Trophoblast cell (in vitro differentiated cells and primary cell): ENCODE measurements around the gene PIMREG.

Experiments
- DNase-seq, 2 donors: peaks; one replicate each; pipeline ENCODE4 v3.0.0-alpha.2; 2016
- H2AFZ ChIP-seq: 2 replicates; pipeline ENCODE4 v1.6.1; 2013; ENCODE audit warnings: low read length, moderate library complexity, mild to moderate bottlenecking; ENCODE audit not compliant: insufficient read depth, poor library complexity
- H2AK5ac ChIP-seq: 2 replicates; pipeline ENCODE4 v1.6.1; 2013; ENCODE audit warnings: mild to moderate bottlenecking, low read length
- H2BK120ac ChIP-seq: 2 replicates; pipeline ENCODE4 v1.6.1; 2013; ENCODE audit warnings: low read length, mild to moderate bottlenecking, moderate library complexity; ENCODE audit not compliant: insufficient read depth, poor library complexity
- H2BK12ac ChIP-seq: 2 replicates; pipeline ENCODE4 v1.6.1; 2013; ENCODE audit warnings: mild to moderate bottlenecking, low read length, moderate library complexity
- H2BK5ac ChIP-seq: 2 replicates; pipeline ENCODE4 v1.6.1; 2013; ENCODE audit warnings: low read length, low read depth, moderate library complexity, mild to moderate bottlenecking; ENCODE audit not compliant: poor library complexity
- H3K14ac ChIP-seq: 2 replicates; pipeline ENCODE4 v1.6.1; 2013; ENCODE audit warnings: mild to moderate bottlenecking, low read length
- H3K18ac ChIP-seq: 2 replicates; pipeline ENCODE4 v1.6.1; 2013; ENCODE audit warnings: mild to moderate bottlenecking, low read length
- H3K23ac ChIP-seq: 2 replicates; pipeline ENCODE4 v1.6.1; 2013; ENCODE audit warnings: low read length
- H3K27ac ChIP-seq: 2 replicates; pipeline ENCODE4 v1.5.1; 2013; ENCODE audit warnings: low read depth, mild to moderate bottlenecking, inconsistent platforms, low read length, moderate library complexity
- H3K27me3 ChIP-seq: 2 replicates; pipeline ENCODE4 v1.6.1; 2013; ENCODE audit warnings: inconsistent platforms, mild to moderate bottlenecking, low read length, moderate library complexity; ENCODE audit not compliant: insufficient read depth
- H3K36me3 ChIP-seq, 2 experiments: 1 replicate in 1 of 2; 2 replicates in 1 of 2; pipeline ENCODE4 v1.6.1; 2013; ENCODE audit warnings: low read length in 2 of 2, mild to moderate bottlenecking in 2 of 2, moderate library complexity in 1 of 2; ENCODE audit not compliant: insufficient read depth in 2 of 2, control insufficient read depth in 1 of 2
- H3K4ac ChIP-seq: 2 replicates; pipeline ENCODE4 v1.6.1; 2013; ENCODE audit warnings: low read depth, mild to moderate bottlenecking, low read length, moderate library complexity
- H3K4me1 ChIP-seq, 2 experiments: 1 replicate in 1 of 2; 2 replicates in 1 of 2; pipeline ENCODE4 v1.6.1; 2013; ENCODE audit warnings: low read length in 2 of 2, mild to moderate bottlenecking in 2 of 2, moderate library complexity in 1 of 2; ENCODE audit not compliant: insufficient read depth in 2 of 2, control insufficient read depth in 1 of 2
- H3K4me2 ChIP-seq: 2 replicates; pipeline ENCODE4 v1.6.1; 2013; ENCODE audit warnings: inconsistent platforms, mild to moderate bottlenecking, low read length, moderate library complexity
- H3K4me3 ChIP-seq: 2 replicates; pipeline ENCODE4 v1.5.1; 2013; ENCODE audit warnings: mild to moderate bottlenecking, low read depth, low read length, inconsistent platforms
- H3K79me1 ChIP-seq: one replicate; pipeline ENCODE4 v1.6.1; 2013; ENCODE audit warnings: low read length
- H3K79me2 ChIP-seq: 2 replicates; pipeline ENCODE4 v1.6.1; 2013; ENCODE audit warnings: low read length, mild to moderate bottlenecking; ENCODE audit not compliant: control insufficient read depth, insufficient read depth, poor library complexity
- H3K9ac ChIP-seq: 2 replicates; pipeline ENCODE4 v1.6.1; 2013; ENCODE audit warnings: mild to moderate bottlenecking, low read length
- H3K9me3 ChIP-seq: 2 replicates; pipeline ENCODE4 v1.6.1; 2013; ENCODE audit warnings: low read depth, mild to moderate bottlenecking, control low read depth, inconsistent platforms, low read length; ENCODE audit not compliant: insufficient read depth
- H4K12ac ChIP-seq: 2 replicates; pipeline ENCODE4 v1.6.1; 2013; ENCODE audit warnings: low read depth, mild to moderate bottlenecking, low read length, moderate library complexity
- H4K8ac ChIP-seq: 2 replicates; pipeline ENCODE4 v1.6.1; 2013; ENCODE audit warnings: low read depth, mild to moderate bottlenecking, low read length, moderate library complexity
- H4K91ac ChIP-seq: one replicate; pipeline ENCODE4 v1.6.1; 2013; ENCODE audit warnings: low read depth, mild to moderate bottlenecking, low read length, moderate library complexity
- WGBS: extraction: QIAGEN DNeasy Blood & Tissue Kit; methylation state at CpG from one replicate; pipeline ENCODE4 v1.1.7; 2013; ENCODE audit warnings: missing lambda C conversion rate; ENCODE audit not compliant: insufficient read length, insufficient coverage; ENCODE audit errors: extremely low coverage; 5-methylcytosine and 5-hydroxymethylcytosine counted together

PIMREG gene

DNA sequence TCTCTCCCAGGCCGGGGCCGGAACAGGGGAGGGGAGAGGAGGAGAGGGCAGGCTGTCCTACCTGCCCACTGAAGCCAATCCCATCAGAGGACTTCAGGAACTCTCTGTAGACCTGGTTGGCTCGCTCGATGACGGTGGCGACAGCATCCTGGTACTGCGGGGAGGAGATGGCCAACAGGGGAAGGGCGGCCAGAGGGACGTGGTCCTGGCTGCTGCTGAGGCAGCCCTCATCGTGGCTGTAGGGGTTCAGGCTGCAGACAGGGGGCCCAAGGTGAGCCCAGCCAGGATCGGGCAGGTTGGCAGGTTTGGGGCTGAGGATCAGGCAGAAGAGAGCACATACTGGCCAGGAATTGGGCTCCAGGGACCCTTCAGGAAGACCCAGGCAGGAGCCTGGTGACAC, 34.2 kb downstream of the PIMREG start:
- H3K27me3 ChIP-seq = no peaks in the 10 kb centered on the region
- no peak overlapping the region for H3K27ac ChIP-seq
- no peak overlapping the region for H4K12ac ChIP-seq
- no peak overlapping the region for H3K18ac ChIP-seq
- H3K4me3 ChIP-seq = no peak overlapping the region
- no peaks in the 10 kb centered on the region for H3K79me2 ChIP-seq
- no peaks in the 10 kb centered on the region for H3K79me1 ChIP-seq
- no peak overlapping the region for H3K4ac ChIP-seq
- H3K4me2 ChIP-seq = no peak overlapping the region
- H3K23ac ChIP-seq = no peak overlapping the region
- no peak overlapping the region for H2BK12ac ChIP-seq
- H3K36me3 ChIP-seq = no peaks in the 10 kb centered on the region
- H3K9ac ChIP-seq = no peak overlapping the region
- no peak overlapping the region for H3K14ac ChIP-seq
- no peak overlapping the region for H4K91ac ChIP-seq
- H3K4me1 ChIP-seq = peaks cover 9 to 18% of the 10 kb centered on the region in 2 experiments
- no CpG with 5 or more reads among the region's 11 CpGs for whole genome bisulfite sequencing
- no peaks in the 10 kb centered on the region for H3K9me3 ChIP-seq
- no peak overlapping the region for H2BK120ac ChIP-seq
- H2AK5ac ChIP-seq = no peak overlapping the region
- no peak overlapping the region for H2BK5ac ChIP-seq
- DNase-seq = no peak
- no peak overlapping the region for H2AFZ ChIP-seq
- H4K8ac ChIP-seq = no peak overlapping the region

DNA sequence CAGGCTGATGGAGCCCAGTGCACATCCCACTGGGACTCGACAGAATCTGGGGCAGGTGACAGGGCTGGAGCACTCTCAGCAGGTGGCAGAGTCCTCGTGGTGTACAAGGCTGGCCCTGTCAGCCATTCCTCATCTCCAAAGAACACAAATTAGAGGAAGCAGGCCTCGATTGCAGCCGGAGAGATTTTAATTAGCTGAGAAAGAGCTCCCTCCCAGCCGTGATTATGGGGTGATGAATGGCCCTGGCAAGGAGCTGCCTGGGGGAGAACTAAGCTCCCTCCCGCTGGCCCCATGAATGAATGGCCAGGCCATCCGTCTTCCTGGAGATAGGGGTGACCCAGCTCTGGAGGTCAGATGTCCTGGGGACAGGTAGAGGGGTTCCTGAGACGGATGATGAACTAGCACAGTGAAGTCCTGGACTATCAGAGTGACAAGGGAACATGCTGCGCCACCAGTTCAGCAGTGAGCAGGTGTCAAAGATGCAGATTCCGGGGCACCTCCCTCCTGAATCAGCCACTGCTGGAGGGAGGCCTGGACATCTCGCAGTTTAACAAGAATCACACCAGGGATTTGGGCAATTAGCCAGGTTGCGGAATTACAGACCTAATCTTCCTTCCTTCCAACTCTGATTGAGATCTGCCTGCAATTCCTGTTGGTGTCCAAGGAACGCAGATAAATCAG, 35.5 kb downstream of the PIMREG start:
- Histone ChIP-seq H3K23ac (no peak overlapping the region), H3K4ac (no peak overlapping the region), H3K79me2 (no peaks in the 10 kb centered on the region), H3K4me2 (no peak overlapping the region), H4K12ac (no peak overlapping the region), H2AK5ac (no peak overlapping the region), H2BK5ac (no peak overlapping the region), H4K91ac (no peak overlapping the region), H2BK120ac (no peak overlapping the region), H3K18ac (no peak overlapping the region), H3K27ac (no peak overlapping the region), H3K4me3 (no peak overlapping the region), H4K8ac (no peak overlapping the region), H3K9me3 (no peaks in the 10 kb centered on the region), H3K79me1 (no peaks in the 10 kb centered on the region), H3K36me3 (no peaks in the 10 kb centered on the region), H3K9ac (peak overlapping the region; percentile 9), H3K14ac (no peak overlapping the region), H2BK12ac (no peak overlapping the region), H2AFZ (no peak overlapping the region), H3K27me3 (no peaks in the 10 kb centered on the region), H3K4me1 (peaks cover 9 to 18% of the 10 kb centered on the region in 2 experiments)
- DNase-seq = peak; percentile 24 to 56
- WGBS = no CpG with 5 or more reads among the region's 13 CpGs

DNA sequence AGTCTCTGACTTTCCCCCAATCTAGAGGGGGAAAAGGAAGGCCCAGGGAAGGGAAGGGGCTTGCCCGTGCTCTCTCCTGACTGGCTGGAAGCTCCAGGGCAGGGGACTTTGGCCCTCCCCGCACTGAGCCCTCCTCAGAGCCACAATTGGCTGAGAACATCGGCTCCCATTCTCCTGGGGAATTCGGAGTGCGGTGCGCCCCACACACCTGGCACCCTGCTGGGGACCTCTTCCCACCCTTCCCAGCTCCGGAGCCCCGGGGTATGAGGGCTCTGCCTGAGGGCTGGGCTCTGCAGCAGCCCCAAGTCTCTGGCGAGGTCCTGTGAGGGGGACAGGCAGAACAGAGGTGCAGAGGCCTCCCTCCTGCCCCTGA, 36.0 kb downstream of the PIMREG start:
- Histone ChIP-seq H4K91ac (no peak overlapping the region), H3K27ac (no peak overlapping the region), H4K8ac (no peak overlapping the region), H2BK12ac (no peak overlapping the region), H3K4me3 (no peak overlapping the region), H3K14ac (no peak overlapping the region), H2BK120ac (no peak overlapping the region), H2BK5ac (no peak overlapping the region), H3K79me1 (no peaks in the 10 kb centered on the region), H3K23ac (no peak overlapping the region), H4K12ac (no peak overlapping the region), H3K36me3 (no peaks in the 10 kb centered on the region), H3K4me1 (peaks cover 9 to 15% of the 10 kb centered on the region in 2 experiments), H3K18ac (no peak overlapping the region), H3K9ac (no peak overlapping the region), H3K4ac (no peak overlapping the region), H2AK5ac (no peak overlapping the region), H3K27me3 (no peaks in the 10 kb centered on the region), H3K4me2 (no peak overlapping the region), H3K79me2 (no peaks in the 10 kb centered on the region), H2AFZ (no peak overlapping the region), H3K9me3 (no peaks in the 10 kb centered on the region)
- DNase-seq = no peak
- WGBS = no CpG with 5 or more reads among the region's 9 CpGs

DNA sequence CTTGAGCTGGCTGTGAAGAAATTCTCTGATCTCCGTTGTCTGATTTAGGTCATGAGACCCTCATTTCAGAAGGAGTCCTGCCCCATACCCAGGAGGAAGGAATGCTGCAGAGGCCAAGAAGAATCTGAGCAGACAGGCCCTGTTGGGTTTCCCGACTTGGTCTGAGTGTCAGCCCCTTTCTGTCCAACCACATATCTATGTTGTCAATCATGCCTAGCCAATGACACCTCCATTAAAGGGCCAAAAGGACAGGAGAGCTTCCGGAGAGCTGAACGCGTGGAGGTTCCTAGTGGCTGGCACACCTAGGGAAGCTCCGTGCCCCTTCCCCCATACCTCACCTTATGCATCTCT, 37.8 kb downstream of the PIMREG start:
- no peak overlapping the region for H2BK120ac ChIP-seq

More for the DNA sequence above, 37.8 kb downstream of the PIMREG start:
- Histone ChIP-seq H4K12ac (no peak overlapping the region), H3K4me3 (no peak overlapping the region), H3K4ac (no peak overlapping the region), H4K8ac (no peak overlapping the region), H3K14ac (no peak overlapping the region), H4K91ac (no peak overlapping the region), H2AK5ac (no peak overlapping the region), H3K9ac (no peak overlapping the region), H3K36me3 (no peaks in the 10 kb centered on the region), H3K9me3 (no peaks in the 10 kb centered on the region), H3K79me1 (no peaks in the 10 kb centered on the region), H3K27ac (no peak overlapping the region), H3K4me1 (peaks cover 9 to 11% of the 10 kb centered on the region in 2 experiments), H3K23ac (no peak overlapping the region), H2BK5ac (no peak overlapping the region), H2AFZ (no peak overlapping the region), H3K79me2 (no peaks in the 10 kb centered on the region), H3K4me2 (no peak overlapping the region), H3K18ac (no peak overlapping the region), H3K27me3 (no peaks in the 10 kb centered on the region), H2BK12ac (no peak overlapping the region)
- DNase-seq = peak; percentile 89 to 95
- WGBS = no CpG with 5 or more reads among the region's 6 CpGs
